K562 (cell line): ENCODE results near the gene TIAM1. TPM values are rescaled to one million over a fixed set of nuclear protein-coding genes. Genes with fewer than 3 reads are reported as not detected.

Experiments used
- ATAC-seq: fragments of 200-7000 bp; cut with Tn5 transposase; 3 replicates; pipeline ENCODE4 v1.9.1; 2020; ENCODE audit warnings: moderate library complexity
- BruUV-seq: library from RNA; stranded (reverse); fragments of 400-500 nt; replicated peaks from 2 replicates; lab custom pipeline; 2021; lab: Mats Ljungman, UMichigan
- CTCF ChIA-PET: fragments of 300-600 bp; formaldehyde crosslinking; extraction: SDS; loops from one replicate; lab custom pipeline; 2021; ENCODE audit warnings: low intra/inter-chr PET ratio; lab: Yijun Ruan, JAX
- POLR2A ChIA-PET: fragments of 300-600, 350-650 bp; sonication (Branson Sonifier 250); formaldehyde crosslinking; extraction: SDS; loops from one replicate; lab custom pipeline; 2021; ENCODE audit warnings: antibody characterized with exemption, inconsistent platforms; lab: Yijun Ruan, JAX
- DNase-seq, 4 experiments: peaks; one replicate each; pipeline versions ENCODE4 v3.0.0 to v3.0.0-alpha.2; 2011 to 2018; ENCODE audit warnings: low spot score in 3 of 4, mixed read lengths in 3 of 4; ENCODE audit errors: extremely low read depth in 1 of 4
- FAIRE-seq: peaks from 2 replicates; lab custom pipeline; 2011; peaks lifted over from hg19 to GRCh38; lab: Jason Lieb, UNC
- H2AFZ ChIP-seq: 2 replicates; pipeline ENCODE4 v1.6.0; 2011; ENCODE audit warnings: low read depth, low read length, control low read depth, inconsistent platforms
- H3K27ac ChIP-seq: fragments of 200-600 bp; 3 replicates; pipeline ENCODE4 v1.8.0; 2011; ENCODE audit warnings: low read depth, mild to moderate bottlenecking, control low read depth, inconsistent platforms, low read length, moderate library complexity, mixed read lengths; ENCODE audit errors: extremely low read depth
- H3K27me3 ChIP-seq, 2 experiments: fragments of 300-600 bp in 1 of 2; 2 replicates in 1 of 2; 3 replicates in 1 of 2; pipeline versions ENCODE4 v1.6.0 to v1.8.0; 2011; ENCODE audit warnings: inconsistent platforms in 2 of 2, low read length in 2 of 2, mild to moderate bottlenecking in 1 of 2, mixed read lengths in 1 of 2, moderate library complexity in 1 of 2; ENCODE audit not compliant: control insufficient read depth in 2 of 2, insufficient read depth in 2 of 2
- H3K36me3 ChIP-seq: fragments of 300-600 bp; 3 replicates; pipeline ENCODE4 v1.8.0; 2011; ENCODE audit warnings: mild to moderate bottlenecking, low read length, inconsistent platforms; ENCODE audit not compliant: control insufficient read depth, insufficient read depth
- H3K4me1 ChIP-seq, 2 experiments: fragments of 200-600 bp in 1 of 2; replicated peaks in 1 of 2; 2 replicates in 1 of 2; 3 replicates in 1 of 2; pipeline versions ENCODE4 v1.5.1 to v1.8.0; 2011; ENCODE audit warnings: inconsistent platforms in 2 of 2, low read length in 2 of 2, mild to moderate bottlenecking in 1 of 2, mixed read lengths in 1 of 2, moderate library complexity in 1 of 2; ENCODE audit not compliant: control insufficient read depth in 2 of 2, insufficient read depth in 2 of 2
- H3K4me2 ChIP-seq: 2 replicates; pipeline ENCODE4 v1.6.1; 2011; ENCODE audit warnings: low read length, control low read depth, inconsistent platforms, mixed read lengths; ENCODE audit not compliant: insufficient read depth
- H3K4me3 ChIP-seq: fragments of 200-600 bp; sonication (generic), shearing (Covaris generic); 2 replicates; pipeline ENCODE4 v1.5.1; 2016; ENCODE audit warnings: control low read depth, inconsistent platforms
- H3K79me2 ChIP-seq: fragments of 200-600 bp; 3 replicates; pipeline ENCODE4 v1.8.0; 2011; ENCODE audit warnings: low read length, inconsistent platforms; ENCODE audit not compliant: control insufficient read depth, insufficient read depth
- H3K9ac ChIP-seq, 2 experiments: 2 replicates each; pipeline versions ENCODE4 v1.6.0 to v1.6.1; 2011; ENCODE audit warnings: low read depth in 2 of 2, low read length in 2 of 2, control low read depth in 1 of 2, inconsistent platforms in 1 of 2, mild to moderate bottlenecking in 1 of 2, mixed read lengths in 1 of 2; ENCODE audit not compliant: insufficient read depth in 1 of 2
- H3K9me1 ChIP-seq: one replicate; pipeline ENCODE4 v1.6.0; 2011; ENCODE audit warnings: inconsistent platforms, mild to moderate bottlenecking, low read length, moderate library complexity; ENCODE audit not compliant: control insufficient read depth, insufficient read depth
- H3K9me3 ChIP-seq: replicated peaks from 2 replicates; pipeline ENCODE4 v1.5.1; 2011; ENCODE audit warnings: low read depth, low read length, inconsistent platforms; ENCODE audit not compliant: control insufficient read depth, insufficient read depth
- H4K20me1 ChIP-seq: replicated peaks from 2 replicates; pipeline ENCODE4 v1.6.1; 2011; ENCODE audit warnings: low read length, inconsistent platforms, mixed read lengths; ENCODE audit not compliant: control insufficient read depth, insufficient read depth
- ATF1 ChIP-seq, 2 experiments: fragments of 450-650 bp in 1 of 2; IDR thresholded peaks; 2 replicates each; pipeline ENCODE4 v1.6.1; 2016; ENCODE audit warnings: missing compliant biosample characterization in 1 of 2, missing genetic modification characterization in 1 of 2
- BCLAF1 ChIP-seq, 2 experiments: fragments of 450-650 bp in 1 of 2; IDR thresholded peaks; 2 replicates each; pipeline ENCODE4 v1.6.1; 2011 to 2017; ENCODE audit warnings: low read depth in 2 of 2, antibody characterized with exemption in 1 of 2, borderline replicate concordance in 1 of 2, low read length in 1 of 2, mild to moderate bottlenecking in 1 of 2, mixed read lengths in 1 of 2; ENCODE audit not compliant: control insufficient read depth in 1 of 2
- BCOR ChIP-seq: fragments of 450-650 bp; IDR thresholded peaks from 2 replicates; pipeline ENCODE4 v1.6.1; 2016
- KLF16 ChIP-seq: IDR thresholded peaks from 2 replicates; pipeline ENCODE4 v1.6.1; 2016; ENCODE audit warnings: antibody characterized with exemption
- PATZ1 ChIP-seq: fragments of 250-450 bp; sonication (Bioruptor Pico); IDR thresholded peaks from 2 replicates; pipeline ENCODE4 v1.5.0; 2020; ENCODE audit warnings: mild to moderate bottlenecking, borderline replicate concordance
- POLR2AphosphoS5 ChIP-seq: IDR thresholded peaks from 2 replicates; pipeline ENCODE4 v1.6.1; 2011; ENCODE audit warnings: mild to moderate bottlenecking, low read depth, low read length, moderate library complexity; ENCODE audit not compliant: control insufficient read depth, insufficient read depth
- POLR2G ChIP-seq: fragments of 200-400 bp; formaldehyde crosslinking; IDR thresholded peaks from 2 replicates; pipeline ENCODE4 v1.6.1; 2017; ENCODE audit warnings: low read depth, mild to moderate bottlenecking, antibody characterized with exemption, low read length, moderate library complexity
- RHOXF2B ChIP-seq: fragments of 250-450 bp; sonication (Bioruptor Pico); conservative IDR thresholded peaks from 2 replicates; pipeline ENCODE4 v1.5.1; 2021
- SMAD1 ChIP-seq: fragments of 150-350 bp; IDR thresholded peaks from 2 replicates; pipeline ENCODE4 v1.6.1; 2014; ENCODE audit warnings: low read length, low read depth; ENCODE audit not compliant: partially characterized antibody
- SMAD4 ChIP-seq: fragments of 250-450 bp; sonication (Bioruptor Pico); conservative IDR thresholded peaks from 2 replicates; pipeline ENCODE4 v1.8.0; 2021; ENCODE audit warnings: inconsistent platforms, mild to moderate bottlenecking, moderate library complexity
- SRSF3 ChIP-seq: fragments of 200-400 bp; formaldehyde crosslinking; IDR thresholded peaks from 2 replicates; pipeline ENCODE4 v1.6.1; 2016; ENCODE audit warnings: mild to moderate bottlenecking, low read length, moderate library complexity; ENCODE audit not compliant: insufficient read depth
- ZBTB8A ChIP-seq: fragments of 450-650 bp; IDR thresholded peaks from 2 replicates; pipeline ENCODE4 v1.6.1; 2018; ENCODE audit warnings: mild to moderate bottlenecking, moderate library complexity; ENCODE audit not compliant: partially characterized antibody
- ZNF212 ChIP-seq: fragments of 450-650 bp; formaldehyde crosslinking; IDR thresholded peaks from 2 replicates; pipeline ENCODE4 v1.4.0; 2020; ENCODE audit warnings: mild to moderate bottlenecking
- ZNF280A ChIP-seq: fragments of 450-650 bp; IDR thresholded peaks from 2 replicates; pipeline ENCODE4 v1.6.1; 2018; ENCODE audit warnings: mild to moderate bottlenecking, low read depth; ENCODE audit not compliant: partially characterized antibody
- WGBS: fragments of 100-300 bp; shearing (Covaris generic); methylation state at CpG from one replicate; pipeline ENCODE4 v1.1.6; 2016; ENCODE audit warnings: low coverage, mixed read lengths; ENCODE audit not compliant: insufficient coverage; ENCODE audit errors: missing lambda C conversion rate; 5-methylcytosine and 5-hydroxymethylcytosine counted together
- in situ Hi-C: fragments of 300-500 bp; cut with MboI; formaldehyde crosslinking; loops from 4 replicates; pipeline ENCODE4 v1.15.0; 2018; ENCODE audit warnings: inconsistent platforms, mixed read lengths
- intact Hi-C: fragments of 100-400 bp; cut with micrococcal nuclease; formaldehyde crosslinking; loops from 2 replicates; pipeline ENCODE4 v1.14.2; 2022
- polyA plus RNA-seq, 8 experiments: library from polyadenylated mRNA; depleted of rRNA in 4 of 8; stranded (reverse) in 5 of 8; unstranded in 3 of 8; fragments of >200 nt; fragmentation: Nextera tagmentation in 2 of 8; fragmentation: Illumina TruSeq in 1 of 8; extraction: Ambion mirVana in 2 of 8; extraction: Trizol in 1 of 8; gene quantifications; 2 replicates each; pipeline versions ENCODE4 v1.2.1 to v1.2.3, GENCODE V29; 2011 to 2014; ENCODE audit warnings: inconsistent platforms in 1 of 8, missing spikeins in 1 of 8
- total RNA-seq, 7 experiments: library from RNA; depleted of rRNA in 6 of 7; stranded (reverse); fragments of >200 nt in 6 of 7; fragmentation: Illumina TruSeq in 2 of 7; extraction: Trizol in 2 of 7; gene quantifications; 2 replicates each; pipeline versions ENCODE4 v1.2.1 to v1.2.3, GENCODE V29; 2011 to 2021; ENCODE audit warnings: low replicate concordance in 1 of 7
- TF ChIP-seq, protein P1 (sequence below): sonication (generic); formaldehyde crosslinking; IDR thresholded peaks from 2 replicates; pipeline ENCODE4 v1.8.1; 2023; ENCODE audit warnings: mild to moderate bottlenecking, missing genetic modification reagents, moderate library complexity

Gene TIAM1
- total and polyA plus RNA-seq, 9 of the 15 experiments (the other 6 are each of a cell fraction or from before 2014, with no cell fraction given): 0.11 TPM; not detected in 8

DNA sequence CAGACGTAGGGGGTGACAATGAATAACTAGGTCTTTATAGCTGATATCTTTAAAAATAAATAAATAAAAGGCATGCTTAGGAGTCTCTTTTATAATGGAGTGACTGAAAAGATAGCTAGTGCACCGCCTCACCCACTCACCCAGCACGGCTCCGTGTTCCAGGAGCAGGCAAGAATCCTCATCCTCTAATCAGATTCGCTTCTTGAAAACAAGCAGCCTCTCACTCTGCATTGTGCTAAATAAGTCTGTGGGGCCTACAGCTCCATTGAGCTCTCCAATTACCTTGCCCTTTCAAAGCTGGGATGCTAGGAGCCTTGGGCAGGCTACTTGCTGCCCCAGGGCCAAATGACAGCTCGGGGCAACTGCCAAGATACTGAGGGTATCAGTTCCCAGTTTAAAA lies 91.5 kb downstream of the TIAM1 start:
- no peak overlapping the region for H2AFZ ChIP-seq
- TF ChIP-seq SMAD1: no peak
- no peak for TF ChIP-seq BCOR
- TF ChIP-seq SRSF3: no peak
- no peak for TF ChIP-seq BCLAF1 (IDR thresholded peaks at IDR 0.05; ENCODE audit: borderline replicate concordance in 1 of 2, control insufficient read depth in 1 of 2, low read depth in 2 of 2, low read length in 1 of 2)
- TF ChIP-seq, protein P1, sequence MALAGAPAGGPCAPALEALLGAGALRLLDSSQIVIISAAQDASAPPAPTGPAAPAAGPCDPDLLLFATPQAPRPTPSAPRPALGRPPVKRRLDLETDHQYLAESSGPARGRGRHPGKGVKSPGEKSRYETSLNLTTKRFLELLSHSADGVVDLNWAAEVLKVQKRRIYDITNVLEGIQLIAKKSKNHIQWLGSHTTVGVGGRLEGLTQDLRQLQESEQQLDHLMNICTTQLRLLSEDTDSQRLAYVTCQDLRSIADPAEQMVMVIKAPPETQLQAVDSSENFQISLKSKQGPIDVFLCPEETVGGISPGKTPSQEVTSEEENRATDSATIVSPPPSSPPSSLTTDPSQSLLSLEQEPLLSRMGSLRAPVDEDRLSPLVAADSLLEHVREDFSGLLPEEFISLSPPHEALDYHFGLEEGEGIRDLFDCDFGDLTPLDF (CRISPR knock-in tag): no peak
- no peak for TF ChIP-seq POLR2AphosphoS5
- TF ChIP-seq ZNF280A: no peak
- TF ChIP-seq SMAD4 (CRISPR knock-in tag): no peak
- no peak for TF ChIP-seq ZNF212
- TF ChIP-seq POLR2G: no peak
- no peak for TF ChIP-seq PATZ1 (CRISPR knock-in tag)
- TF ChIP-seq ZBTB8A: no peak
- no peak for TF ChIP-seq RHOXF2B
- no peak for TF ChIP-seq ATF1 (CRISPR knock-in tag; IDR thresholded peaks at IDR 0.05)
- TF ChIP-seq ATF1 (tag; IDR thresholded peaks at IDR 0.05): no peak
- TF ChIP-seq KLF16: no peak

More for the DNA sequence above, 91.5 kb downstream of the TIAM1 start:
- no TSS peak for BruUV-seq
- DNase-seq (no peak), FAIRE-seq (no peak), ATAC-seq (no peak)
- Histone ChIP-seq H3K4me2 (no peak overlapping the region), H3K4me3 (no peak overlapping the region), H3K79me2 (no peaks in the 10 kb centered on the region), H3K9ac (no peak overlapping the region), H3K9me1 (no peaks in the 10 kb centered on the region), H3K27ac (no peak overlapping the region), H3K9me3 (no peaks in the 10 kb centered on the region), H3K4me1 (peaks cover 0 to 5% of the 10 kb centered on the region in 2 experiments; a peak in 1 of 5 replicates), H3K36me3 (no peaks in the 10 kb centered on the region), H4K20me1 (no peaks in the 10 kb centered on the region), H3K27me3 (peaks cover 4 to 9% of the 10 kb centered on the region in 2 experiments; a peak in 3 of 5 replicates)
- ChIA-PET POLR2A (interaction anchor here (1.6 kb wide), 1 partner anchor 21 kb away, joined by 4 read pairs; no protein-coding TSS in a partner anchor), CTCF (no interaction called here)
- intact Hi-C loops: no loop called here
- in situ Hi-C loops: no loop called here
- 0% methylated on average over 6 of the region's 6 CpGs for WGBS
